Endodermal cell (in vitro differentiated cells): ENCODE data around the gene KIAA1671. TPM values are rescaled to one million over a fixed set of nuclear protein-coding genes. Genes with fewer than 3 reads are reported as not detected.

Experiments
- DNase-seq: peaks from one replicate; pipeline ENCODE4 v3.0.0-alpha.2; 2017
- H3K27ac ChIP-seq: 2 replicates; pipeline ENCODE4 v1.5.1; 2013; ENCODE audit warnings: mild to moderate bottlenecking, low read depth, low read length, moderate library complexity
- H3K27me3 ChIP-seq: 2 replicates; pipeline ENCODE4 v1.6.1; 2013; ENCODE audit warnings: mild to moderate bottlenecking, low read length, moderate library complexity; ENCODE audit not compliant: insufficient read depth, control insufficient read depth, poor library complexity, severe bottlenecking
- H3K36me3 ChIP-seq: 2 replicates; pipeline ENCODE4 v1.7.0; 2013; ENCODE audit warnings: mild to moderate bottlenecking, low read length, moderate library complexity; ENCODE audit not compliant: control insufficient read depth, insufficient read depth
- H3K4me1 ChIP-seq: one replicate; pipeline ENCODE4 v1.7.0; 2013; ENCODE audit warnings: low read length; ENCODE audit not compliant: control insufficient read depth, insufficient read depth
- H3K4me3 ChIP-seq: 2 replicates; pipeline ENCODE4 v1.5.1; 2013; ENCODE audit warnings: mild to moderate bottlenecking, low read length, moderate library complexity
- H3K9ac ChIP-seq: 2 replicates; pipeline ENCODE4 v1.6.1; 2013; ENCODE audit warnings: mild to moderate bottlenecking, low read length, moderate library complexity; ENCODE audit not compliant: poor library complexity, severe bottlenecking; ENCODE audit errors: extremely low read depth
- H3K9me3 ChIP-seq: 2 replicates; pipeline ENCODE4 v1.6.1; 2013; ENCODE audit warnings: mild to moderate bottlenecking, low read length, moderate library complexity; ENCODE audit not compliant: control insufficient read depth
- H3K27ac Mint-ChIP-seq: 2 replicates; pipeline ENCODE4 v1.8.0; 2020; ENCODE audit warnings: mixed read lengths
- H3K27me3 Mint-ChIP-seq: 2 replicates; pipeline ENCODE4 v1.8.0; 2021; ENCODE audit warnings: mild to moderate bottlenecking, mixed read lengths; ENCODE audit not compliant: insufficient read depth
- H3K36me3 Mint-ChIP-seq: 2 replicates; pipeline ENCODE4 v1.8.0; 2020; ENCODE audit warnings: low read depth, mixed read lengths
- H3K4me1 Mint-ChIP-seq: 2 replicates; pipeline ENCODE4 v1.8.0; 2020; ENCODE audit warnings: mixed read lengths
- H3K4me3 Mint-ChIP-seq: 2 replicates; pipeline ENCODE4 v1.8.0; 2020; ENCODE audit warnings: mild to moderate bottlenecking, moderate library complexity, mixed read lengths
- H3K9me3 Mint-ChIP-seq: 2 replicates; pipeline ENCODE4 v1.8.0; 2020; ENCODE audit warnings: mild to moderate bottlenecking, mixed read lengths
- CTCF ChIP-seq: fragments of 200-600 bp; sonication (generic); conservative IDR thresholded peaks from 2 replicates; pipeline ENCODE4 v1.5.0; 2021; ENCODE audit warnings: antibody characterized with exemption, mild to moderate bottlenecking
- WGBS, 2 experiments: methylation state at CpG; one replicate each; pipeline versions ENCODE4 v1.1.5 to v1.1.7; 2013; ENCODE audit warnings: missing lambda C conversion rate in 2 of 2, mixed read lengths in 1 of 2; ENCODE audit not compliant: insufficient coverage in 1 of 2, insufficient read length in 1 of 2; 5-methylcytosine and 5-hydroxymethylcytosine counted together
- total RNA-seq, 2 donors: library from RNA; stranded (reverse); fragmentation: NEBNext Ultra II Directional in 1 of 2; extraction: Animal tissue kit (Norgen Biotek cat#: 25700) in 1 of 2; gene quantifications; 2 replicates in 1 of 2; 3 replicates in 1 of 2; pipeline ENCODE4 v1.2.1, GENCODE V29; 2021

Gene KIAA1671
- total RNA-seq, 2 donors from 2014 or later: 38.8 to 43.7 TPM

DNA sequence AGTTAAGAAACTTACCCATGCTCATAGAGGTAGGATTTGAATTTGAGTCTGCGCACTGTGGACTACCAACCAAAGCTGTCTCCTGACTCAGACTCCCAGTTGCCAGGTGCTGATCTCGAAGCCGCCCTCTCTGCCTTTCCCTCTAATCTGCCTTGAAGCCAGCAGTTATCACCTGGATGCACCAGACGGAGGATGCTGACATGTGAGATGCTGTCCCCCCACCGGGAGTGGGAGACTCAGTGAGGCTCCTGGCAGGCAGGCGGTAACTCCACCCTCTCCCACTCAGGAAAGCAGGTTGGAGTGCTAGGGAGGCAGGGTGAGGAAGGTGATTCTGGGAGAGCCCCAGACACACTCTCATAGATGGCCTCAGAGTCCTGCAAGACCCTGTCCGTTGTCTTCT lies 40.4 kb downstream of the KIAA1671 start:
- peaks cover 4% of the 10 kb centered on the region for H3K36me3 ChIP-seq
- no peak overlapping the region for H3K4me3 ChIP-seq
- Mint-ChIP-seq H3K4me3 (no peak overlapping the region), H3K9me3 (no peaks in the 10 kb centered on the region), H3K4me1 (peaks cover 45% of the 10 kb centered on the region), H3K27me3 (no peaks in the 10 kb centered on the region), H3K36me3 (peaks cover 8% of the 10 kb centered on the region), H3K27ac (no peak overlapping the region)
- H3K27me3 ChIP-seq: no peaks in the 10 kb centered on the region
- no peak overlapping the region for H3K9ac ChIP-seq
- DNase-seq: no peak
- no peaks in the 10 kb centered on the region for H3K9me3 ChIP-seq
- WGBS, 2 experiments: 69% methylated on average over 4 to 7 of the region's 7 CpGs
- TF ChIP-seq CTCF: no peak
- H3K4me1 ChIP-seq: peaks cover 15% of the 10 kb centered on the region
- H3K27ac ChIP-seq: no peak overlapping the region

- TF ChIP-seq CTCF: peak; percentile 67
- H3K36me3 Mint-ChIP-seq: peaks cover 4% of the 10 kb centered on the region
- DNase-seq: peak; percentile 88
- H3K9ac ChIP-seq: no peak overlapping the region
- no peak overlapping the region for H3K4me3 Mint-ChIP-seq
- peaks cover 44% of the 10 kb centered on the region for H3K4me1 Mint-ChIP-seq
- H3K9me3 ChIP-seq: no peaks in the 10 kb centered on the region
- H3K27me3 Mint-ChIP-seq: no peaks in the 10 kb centered on the region
- H3K4me1 ChIP-seq: peaks cover 15% of the 10 kb centered on the region
- H3K9me3 Mint-ChIP-seq: no peaks in the 10 kb centered on the region
- H3K27ac Mint-ChIP-seq: peak overlapping the region; percentile 83
- no peaks in the 10 kb centered on the region for H3K27me3 ChIP-seq
- no peak overlapping the region for H3K4me3 ChIP-seq
- WGBS, 2 experiments: 65 to 72% methylated on average over 6 to 7 of the region's 7 CpGs
- peaks cover 4% of the 10 kb centered on the region for H3K36me3 ChIP-seq
- H3K27ac ChIP-seq: no peak overlapping the region
Observed at GRCh38 chr22:24994070-24994763, 41.7 kb downstream of the KIAA1671 start.

GRCh38 chr22:24995649-24996180 lies 43.2 kb downstream of the KIAA1671 start:
- no peak for TF ChIP-seq CTCF
- no peaks in the 10 kb centered on the region for H3K36me3 ChIP-seq
- Mint-ChIP-seq H3K9me3 (no peaks in the 10 kb centered on the region), H3K27me3 (no peaks in the 10 kb centered on the region), H3K36me3 (peaks cover 3% of the 10 kb centered on the region), H3K27ac (peak overlapping the region; percentile 92), H3K4me1 (peaks cover 47% of the 10 kb centered on the region), H3K4me3 (peak overlapping the region; percentile 36)
- WGBS, 2 experiments: 57 to 74% methylated on average over 1 to 2 of the region's 2 CpGs
- no peak for DNase-seq
- H3K9me3 ChIP-seq: no peaks in the 10 kb centered on the region
- peak overlapping the region; percentile 37 for H3K9ac ChIP-seq
- H3K4me3 ChIP-seq: peak overlapping the region; percentile 72
- H3K27ac ChIP-seq: peak overlapping the region; percentile 50
- H3K27me3 ChIP-seq: no peaks in the 10 kb centered on the region
- H3K4me1 ChIP-seq: peaks cover 15% of the 10 kb centered on the region
